Activated CD4-positive, alpha-beta T cell treated with anti-CD3 and anti-CD28 coated beads for 4 hours (primary cell): Measurements from ENCODE around the gene SEC61A1.

Experiments
- DNase-seq, 2 donors: peaks; one replicate each; pipeline ENCODE4 v3.0.0-alpha.2; 2020

Gene SEC61A1

GRCh38 chr3:128051837-128052594 lies at the start of gene SEC61A1:
Gene SEC61A1 (plus strand): TSS chr3:128052437. CDS start chr3:128052553, 116 bp downstream.
- peak; percentile 94 for DNase-seq

DNA sequence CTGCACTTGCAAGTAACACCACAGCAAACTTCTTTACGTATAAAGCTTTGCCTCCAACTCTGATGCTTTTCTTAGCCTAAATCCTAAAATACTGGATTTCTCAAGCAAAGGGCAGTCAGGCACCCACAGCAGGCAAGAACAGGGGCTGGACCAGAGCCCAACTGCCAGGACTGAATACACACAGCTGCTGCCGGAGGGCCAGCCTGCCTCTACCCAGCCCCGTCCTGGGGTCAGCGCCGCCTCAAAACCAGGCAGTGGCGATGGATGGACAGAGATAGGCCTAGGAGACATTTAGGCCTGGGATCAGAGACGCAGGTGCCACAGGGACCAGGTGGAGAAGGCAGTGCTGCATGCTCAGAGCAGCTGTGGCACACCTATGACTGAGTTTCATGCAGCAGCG lies 47.6 kb upstream of the SEC61A1 start:
- no peak for DNase-seq

DNA sequence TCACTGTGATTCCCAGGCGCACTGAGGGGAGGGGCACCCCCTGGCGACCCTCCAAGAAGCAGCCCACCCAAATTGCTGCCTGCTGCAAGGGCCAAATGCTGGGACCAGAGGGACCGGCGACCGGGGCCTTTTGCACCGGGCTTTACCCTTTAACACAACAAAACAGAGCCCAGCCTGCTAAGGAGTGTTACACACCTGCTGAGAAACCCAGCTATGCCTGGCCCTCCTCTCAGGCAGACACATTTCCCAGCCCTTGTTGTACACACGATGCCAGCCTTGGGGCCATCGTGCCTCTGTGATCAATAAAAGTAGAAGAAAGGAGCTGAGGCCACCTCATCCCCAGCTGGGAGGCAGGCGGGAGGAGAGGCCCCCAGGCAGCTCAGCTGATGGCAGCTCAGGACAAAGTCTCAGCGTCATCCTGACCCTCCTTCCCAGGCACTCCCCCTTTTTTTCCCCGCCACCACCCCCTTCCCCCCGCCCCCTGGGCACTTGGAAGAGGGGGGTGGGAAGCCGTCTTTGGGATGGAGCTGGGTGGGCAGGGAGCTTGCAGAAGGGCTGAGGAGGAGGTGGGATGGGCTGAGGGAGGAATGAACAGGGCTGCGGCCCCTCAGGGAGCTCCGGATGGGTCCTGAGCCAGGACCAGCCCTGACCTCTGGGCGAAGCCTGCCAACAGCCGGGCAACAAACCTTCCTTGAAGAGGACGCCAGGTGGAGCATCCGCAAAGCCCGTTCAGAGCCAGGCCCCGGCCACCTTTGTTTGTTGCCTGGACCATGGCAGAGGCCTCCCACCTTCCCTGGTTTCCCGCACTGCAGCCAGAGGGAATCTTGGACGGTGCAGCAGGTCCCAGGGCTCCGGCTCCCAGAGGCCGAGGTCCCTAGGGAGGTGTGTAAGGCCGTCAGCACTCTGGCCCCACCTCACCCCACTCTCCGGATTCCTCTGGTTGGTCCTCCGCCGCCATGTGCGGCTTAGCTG lies 45.9 kb upstream of the SEC61A1 start:
- no peak for DNase-seq

DNA sequence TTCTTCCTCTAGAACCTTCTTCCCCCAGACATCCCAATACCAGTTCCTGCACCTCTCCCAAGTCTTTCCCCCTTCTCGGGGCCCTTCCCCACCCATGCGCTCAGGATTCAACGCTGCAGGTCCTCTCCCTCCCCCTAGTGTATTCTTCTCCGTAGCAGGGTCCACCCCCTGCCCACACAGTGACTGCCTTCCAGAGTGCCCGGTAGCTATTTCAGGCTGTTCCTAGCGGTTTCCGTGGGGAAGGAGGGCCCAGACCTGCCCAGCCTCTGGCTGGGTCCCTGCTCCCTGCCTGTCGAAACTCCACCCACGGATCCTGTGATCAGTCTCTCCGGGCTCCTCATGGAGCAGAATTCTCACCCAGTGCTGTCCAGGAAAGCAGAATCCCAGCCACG lies 45.2 kb upstream of the SEC61A1 start:
- DNase-seq, result no peak

DNA sequence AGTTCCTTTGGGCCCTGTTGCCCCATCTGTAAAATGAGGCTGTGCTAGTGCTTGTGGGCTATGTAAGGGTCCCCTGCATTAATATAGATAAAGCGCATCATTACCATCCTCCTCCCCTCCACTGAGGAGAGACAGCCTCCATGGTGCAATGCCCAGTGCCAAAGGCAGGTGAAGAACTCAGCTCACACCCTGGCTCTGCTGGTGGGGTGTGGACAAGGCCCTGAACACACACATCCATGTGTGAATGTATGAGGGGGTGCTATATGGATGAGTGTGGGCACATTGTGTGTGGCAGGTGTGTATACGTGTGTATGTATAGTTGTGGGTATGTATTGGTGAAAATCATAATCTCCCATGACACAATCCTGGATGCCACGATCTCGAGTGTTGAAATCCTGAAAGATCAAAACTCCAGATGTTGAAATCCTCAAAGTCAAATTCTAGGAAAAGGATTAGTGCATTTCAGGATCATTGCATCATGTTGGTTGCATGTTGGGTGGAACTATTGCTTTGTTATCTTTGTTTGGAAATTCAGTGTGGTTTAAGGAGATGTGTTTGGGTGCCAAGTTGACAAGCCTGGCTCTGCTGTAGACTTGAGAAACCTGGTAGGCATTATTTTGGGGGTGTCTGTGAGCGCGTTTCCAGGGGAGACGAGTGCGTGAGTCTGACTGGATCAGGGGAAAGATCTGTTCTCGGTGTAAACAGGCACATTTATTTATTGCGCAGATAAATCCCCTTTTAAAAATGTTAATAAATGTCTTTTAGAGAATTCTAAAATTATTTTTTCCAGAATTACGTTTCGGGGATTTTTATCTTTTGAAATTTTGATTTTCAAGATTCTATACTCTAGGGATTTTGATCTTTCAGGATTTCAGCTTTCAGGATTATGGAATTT lies 42.0 kb upstream of the SEC61A1 start:
- DNase-seq, result no peak

GRCh38 chr3:128011140-128011539 lies 41.1 kb upstream of the SEC61A1 start:
- peak in 1 of 2 donors; percentile 5 for DNase-seq

DNA sequence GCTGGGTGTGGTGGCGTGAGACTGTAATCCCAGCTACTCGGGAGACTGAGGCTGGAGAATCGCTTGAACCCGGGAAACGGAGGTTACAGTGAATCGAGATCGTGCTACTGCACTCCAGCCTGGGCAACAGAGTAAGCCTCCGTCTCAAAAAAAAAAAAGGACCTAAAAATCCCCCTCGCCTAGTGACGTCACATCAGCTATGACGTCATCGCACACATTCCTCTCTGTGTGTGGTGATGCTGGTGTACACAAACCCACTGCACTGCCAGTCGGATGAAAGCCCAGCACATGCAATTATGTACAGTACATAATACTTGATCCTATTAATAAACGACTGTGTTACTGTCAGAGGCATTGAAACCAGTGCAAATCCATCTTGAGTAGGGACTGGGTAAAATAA lies 40.2 kb upstream of the SEC61A1 start:
- no peak for DNase-seq

GRCh38 chr3:128014548-128014947 lies 37.7 kb upstream of the SEC61A1 start:
- no peak for DNase-seq

DNA sequence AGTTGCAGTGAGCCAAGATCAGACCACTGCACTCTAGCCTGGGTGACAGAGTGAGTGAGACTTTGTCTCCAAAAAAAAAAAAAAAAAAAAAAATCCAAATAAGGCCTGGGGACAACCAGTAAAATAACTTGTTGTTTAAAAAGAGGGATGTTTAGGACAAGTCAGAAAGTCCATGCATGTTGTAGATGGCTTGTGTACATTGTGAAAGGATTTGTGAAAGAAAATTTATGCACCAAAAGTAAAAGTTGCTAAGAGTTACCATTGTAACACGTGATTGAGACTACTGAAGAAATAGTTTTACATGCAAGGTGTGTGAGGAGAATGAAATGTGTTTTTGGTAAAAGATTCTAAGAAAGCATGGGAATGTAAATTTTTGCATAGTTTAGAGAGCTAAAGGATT lies 35.7 kb upstream of the SEC61A1 start:
- no peak for DNase-seq

GRCh38 chr3:128021768-128022372 lies 30.4 kb upstream of the SEC61A1 start:
- no peak for DNase-seq

- no peak for DNase-seq
Observed at GRCh38 chr3:128033102-128033501, 19.1 kb upstream of the SEC61A1 start.

DNA sequence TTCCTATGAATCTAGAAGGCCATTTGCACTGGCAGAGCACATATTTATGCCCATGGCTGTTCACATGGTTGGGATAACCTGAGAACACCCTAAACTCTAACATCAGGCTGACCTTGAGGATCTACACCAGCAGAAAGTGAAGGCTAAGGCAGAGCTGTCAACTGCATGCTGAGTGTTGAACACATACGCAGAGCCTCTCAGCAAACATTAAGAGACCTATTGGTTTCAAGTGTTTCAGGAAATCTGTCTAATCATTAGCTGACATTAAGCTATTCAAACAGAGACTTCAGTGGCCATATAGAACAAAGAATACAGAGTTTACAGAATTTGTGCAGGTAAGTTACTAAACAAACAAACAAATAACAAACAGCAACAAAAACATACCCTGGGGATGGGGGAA lies 16.1 kb upstream of the SEC61A1 start:
- no peak for DNase-seq

DNA sequence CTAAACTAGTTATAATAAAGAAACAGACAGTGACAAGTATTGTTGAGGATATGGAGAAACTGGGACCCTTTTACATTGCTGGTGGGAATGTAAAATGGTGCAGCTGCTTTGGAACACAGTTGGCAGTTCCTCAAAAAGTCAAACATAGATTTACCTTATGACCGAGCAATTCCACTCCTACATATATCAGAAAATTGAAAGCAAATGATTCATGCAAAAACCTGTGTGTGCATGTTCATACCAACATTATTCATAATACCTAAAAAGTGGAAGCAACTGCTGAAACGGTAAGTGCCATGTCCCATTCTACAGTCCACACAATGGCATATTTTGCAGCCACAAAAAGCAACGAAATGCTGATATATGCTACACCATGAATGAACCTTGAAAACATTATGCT lies 12.2 kb upstream of the SEC61A1 start:
- DNase-seq, result no peak

DNA sequence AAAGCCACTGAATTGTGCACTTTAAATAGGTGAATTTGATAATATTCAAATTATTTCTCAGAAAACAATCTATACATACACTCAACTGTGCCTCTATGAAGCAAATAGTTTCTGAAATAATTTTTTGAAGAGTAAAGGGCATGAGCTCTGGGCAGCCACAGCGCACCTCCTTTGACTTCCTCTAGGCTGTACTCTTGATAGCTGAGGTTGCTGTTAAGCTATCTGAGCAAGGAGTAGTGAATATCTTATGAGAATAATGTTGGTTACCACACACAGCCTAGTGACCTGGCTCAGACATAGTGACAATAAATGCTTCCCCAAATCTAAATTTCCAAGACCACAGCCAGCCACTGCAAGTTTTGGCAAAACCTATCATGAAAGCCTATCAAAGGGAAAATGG lies 11.6 kb upstream of the SEC61A1 start:
- no peak for DNase-seq

DNA sequence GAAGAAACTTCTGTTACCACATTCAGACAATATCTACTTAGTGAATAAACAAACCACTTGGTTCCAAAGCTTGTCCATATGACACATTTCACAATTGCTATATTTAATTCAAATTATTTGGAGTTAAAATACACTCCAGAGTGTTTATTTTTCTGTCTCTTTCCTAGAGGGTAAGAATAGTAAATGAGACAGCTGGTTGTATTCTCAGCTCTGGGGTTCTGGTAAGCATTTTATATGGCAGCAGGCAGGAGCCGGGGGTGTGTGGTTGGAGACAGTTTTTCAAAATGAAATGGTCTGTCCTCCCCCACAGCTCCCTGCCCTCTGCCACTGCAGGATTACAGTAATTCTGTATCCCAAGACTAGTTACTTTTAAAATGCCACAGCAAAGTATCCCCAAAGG lies 10.9 kb upstream of the SEC61A1 start:
- no peak for DNase-seq

DNA sequence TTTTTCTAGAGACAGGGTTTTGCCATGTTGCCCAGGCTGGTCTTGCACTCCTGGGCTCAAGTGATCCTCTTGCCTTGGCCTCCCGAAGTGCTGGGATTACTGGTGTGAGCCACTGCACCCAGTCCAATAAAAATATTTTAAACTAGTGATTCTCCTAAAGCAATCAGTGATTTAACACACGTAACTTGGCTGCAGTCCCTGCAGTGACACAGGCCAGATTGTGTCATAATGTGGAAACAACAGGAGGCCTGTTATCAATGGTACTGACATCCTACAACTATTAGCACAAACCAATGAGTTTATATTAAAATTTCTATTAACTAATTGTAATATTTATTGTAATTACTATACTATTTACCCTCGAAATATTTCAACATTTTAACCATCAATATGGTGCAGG lies 1.6 kb upstream of the SEC61A1 start:
- no peak for DNase-seq

- no peak for DNase-seq
Observed at GRCh38 chr3:128051459-128051836, 789 bp upstream of the SEC61A1 start.

DNA sequence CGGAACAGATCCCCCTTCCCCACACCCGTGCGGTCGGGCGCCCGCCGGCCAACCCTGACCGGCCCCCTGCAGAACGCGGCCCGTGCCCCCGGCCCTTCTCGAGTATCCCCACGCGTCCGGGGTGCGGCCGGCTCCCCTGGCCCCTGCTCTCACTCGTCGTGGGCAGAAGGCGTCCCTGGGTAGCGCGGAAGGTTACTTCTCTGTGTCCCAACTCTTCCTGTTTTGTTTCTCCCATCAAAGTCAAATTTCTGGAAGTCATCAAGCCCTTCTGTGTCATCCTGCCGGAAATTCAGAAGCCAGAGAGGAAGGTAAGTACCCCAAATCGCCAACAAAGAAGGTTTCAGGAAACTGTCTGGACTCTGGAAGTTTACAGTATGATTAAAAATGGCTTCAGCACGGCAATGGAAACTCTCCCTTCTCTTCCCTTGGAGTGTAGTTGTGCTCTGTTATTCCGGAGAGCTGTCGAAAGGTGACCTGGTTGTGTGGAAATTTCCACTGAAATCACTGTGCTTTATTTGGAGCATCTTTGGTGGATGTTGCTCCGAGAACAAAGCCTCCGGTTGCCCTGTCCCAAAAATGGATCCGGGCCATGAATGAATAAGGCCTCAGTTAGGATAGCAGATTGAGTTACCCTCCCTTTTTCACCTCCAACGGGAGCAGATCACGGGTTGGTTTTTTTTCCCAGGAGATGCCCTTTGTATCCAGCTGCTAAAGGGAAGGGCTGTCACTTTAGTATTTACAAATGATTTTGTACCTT lies 536 bp downstream of the SEC61A1 start:
- DNase-seq, result no peak

GRCh38 chr3:128053614-128054013 lies 1.4 kb downstream of the SEC61A1 start:
- DNase-seq, result no peak

DNA sequence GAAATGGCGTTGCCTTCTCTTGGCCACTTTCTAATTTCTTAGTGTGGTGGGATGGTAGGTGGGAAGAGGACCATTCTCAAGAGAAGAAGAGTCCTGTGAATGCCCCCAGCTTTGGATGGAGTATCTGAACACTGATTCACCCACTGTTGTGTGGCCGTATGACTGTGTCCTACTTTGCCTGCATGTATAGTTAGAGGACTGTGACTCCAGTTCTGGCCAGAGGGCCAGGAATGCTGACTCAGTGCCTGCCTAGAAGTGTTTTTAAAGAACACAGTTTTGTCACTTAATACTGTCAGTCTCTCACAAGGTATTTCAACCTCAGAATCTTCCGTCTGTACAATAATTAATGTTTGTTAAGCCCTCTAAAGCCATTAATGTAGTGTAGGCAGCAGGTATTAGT lies 2.1 kb downstream of the SEC61A1 start:
- DNase-seq, result no peak

DNA sequence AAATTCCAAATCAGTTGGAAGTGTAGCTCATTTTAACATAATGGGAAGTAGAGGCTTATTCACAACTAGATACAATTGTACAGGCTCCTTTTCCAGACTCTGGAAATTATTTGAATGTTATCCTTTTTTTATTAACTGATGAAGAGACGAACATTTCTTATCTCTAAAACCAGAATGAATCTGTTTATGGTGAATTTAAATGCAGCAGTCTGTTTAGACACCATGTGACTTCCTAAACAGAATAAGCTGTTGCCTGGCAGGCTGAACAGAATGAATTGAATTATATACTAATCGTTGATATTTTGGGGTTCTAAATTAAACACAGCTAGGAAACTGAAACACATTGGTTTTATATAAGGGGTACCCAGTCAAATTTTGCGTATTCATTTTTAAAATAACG lies 4.0 kb downstream of the SEC61A1 start:
- DNase-seq, result no peak
